Measurements from ENCODE around the gene LTB4R2. TPM values are rescaled to one million over a fixed set of nuclear protein-coding genes. Genes with fewer than 3 reads are reported as not detected.
A peak's percentile ranks its signal among the peaks of the same experiment; 100 is the strongest.

Gene LTB4R2
- total RNA-seq, 1 donor from 2014 or later, result 1.5 TPM

DNA sequence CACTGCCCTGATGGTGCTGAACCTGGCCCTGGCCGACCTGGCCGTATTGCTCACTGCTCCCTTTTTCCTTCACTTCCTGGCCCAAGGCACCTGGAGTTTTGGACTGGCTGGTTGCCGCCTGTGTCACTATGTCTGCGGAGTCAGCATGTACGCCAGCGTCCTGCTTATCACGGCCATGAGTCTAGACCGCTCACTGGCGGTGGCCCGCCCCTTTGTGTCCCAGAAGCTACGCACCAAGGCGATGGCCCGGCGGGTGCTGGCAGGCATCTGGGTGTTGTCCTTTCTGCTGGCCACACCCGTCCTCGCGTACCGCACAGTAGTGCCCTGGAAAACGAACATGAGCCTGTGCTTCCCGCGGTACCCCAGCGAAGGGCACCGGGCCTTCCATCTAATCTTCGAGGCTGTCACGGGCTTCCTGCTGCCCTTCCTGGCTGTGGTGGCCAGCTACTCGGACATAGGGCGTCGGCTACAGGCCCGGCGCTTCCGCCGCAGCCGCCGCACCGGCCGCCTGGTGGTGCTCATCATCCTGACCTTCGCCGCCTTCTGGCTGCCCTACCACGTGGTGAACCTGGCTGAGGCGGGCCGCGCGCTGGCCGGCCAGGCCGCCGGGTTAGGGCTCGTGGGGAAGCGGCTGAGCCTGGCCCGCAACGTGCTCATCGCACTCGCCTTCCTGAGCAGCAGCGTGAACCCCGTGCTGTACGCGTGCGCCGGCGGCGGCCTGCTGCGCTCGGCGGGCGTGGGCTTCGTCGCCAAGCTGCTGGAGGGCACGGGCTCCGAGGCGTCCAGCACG is 6.1 kb downstream of the LTB4R2 start:
- H3K36me3 ChIP-seq (ENCODE audit: control insufficient read depth, insufficient read depth, low read length), result no peaks in the 10 kb centered on the region
- H3K4me3 ChIP-seq (ENCODE audit: low read depth, low read length), result no peak overlapping the region
- H3K27me3 ChIP-seq (ENCODE audit: control insufficient read depth, insufficient read depth, low read length), result peaks cover 25% of the 10 kb centered on the region
- peak; percentile 4 for TF ChIP-seq CTCF (IDR thresholded peaks at IDR 0.05; ENCODE audit: insufficient read depth, low read length, poor library complexity, severe bottlenecking)
- DNase-seq (ENCODE audit: low read depth), result no peak

GRCh38 chr14:24316597-24316950 is 6.6 kb downstream of the LTB4R2 start:
- no peak for DNase-seq (ENCODE audit: low read depth)
- Histone ChIP-seq H3K4me3 (ENCODE audit: low read depth, low read length) (no peak overlapping the region), H3K27me3 (ENCODE audit: control insufficient read depth, insufficient read depth, low read length) (peaks cover 25% of the 10 kb centered on the region), H3K36me3 (ENCODE audit: control insufficient read depth, insufficient read depth, low read length) (no peaks in the 10 kb centered on the region)
- no peak for TF ChIP-seq CTCF (IDR thresholded peaks at IDR 0.05; ENCODE audit: insufficient read depth, low read length, poor library complexity, severe bottlenecking)

GRCh38 chr14:24317141-24317928 is 7.4 kb downstream of the LTB4R2 start:
- Histone ChIP-seq H3K27me3 (ENCODE audit: control insufficient read depth, insufficient read depth, low read length) (peaks cover 27% of the 10 kb centered on the region), H3K4me3 (ENCODE audit: low read depth, low read length) (no peak overlapping the region), H3K36me3 (ENCODE audit: control insufficient read depth, insufficient read depth, low read length) (no peaks in the 10 kb centered on the region)
- TF ChIP-seq CTCF (IDR thresholded peaks at IDR 0.05; ENCODE audit: insufficient read depth, low read length, poor library complexity, severe bottlenecking), result no peak
- DNase-seq (ENCODE audit: low read depth), result no peak

GRCh38 chr14:24321212-24321975 is 11.5 kb downstream of the LTB4R2 start:
- Histone ChIP-seq H3K27me3 (ENCODE audit: control insufficient read depth, insufficient read depth, low read length) (peaks cover 34% of the 10 kb centered on the region), H3K36me3 (ENCODE audit: control insufficient read depth, insufficient read depth, low read length) (no peaks in the 10 kb centered on the region), H3K4me3 (ENCODE audit: low read depth, low read length) (no peak overlapping the region)
- DNase-seq (ENCODE audit: low read depth), result no peak
- no peak for TF ChIP-seq CTCF (IDR thresholded peaks at IDR 0.05; ENCODE audit: insufficient read depth, low read length, poor library complexity, severe bottlenecking)

DNA sequence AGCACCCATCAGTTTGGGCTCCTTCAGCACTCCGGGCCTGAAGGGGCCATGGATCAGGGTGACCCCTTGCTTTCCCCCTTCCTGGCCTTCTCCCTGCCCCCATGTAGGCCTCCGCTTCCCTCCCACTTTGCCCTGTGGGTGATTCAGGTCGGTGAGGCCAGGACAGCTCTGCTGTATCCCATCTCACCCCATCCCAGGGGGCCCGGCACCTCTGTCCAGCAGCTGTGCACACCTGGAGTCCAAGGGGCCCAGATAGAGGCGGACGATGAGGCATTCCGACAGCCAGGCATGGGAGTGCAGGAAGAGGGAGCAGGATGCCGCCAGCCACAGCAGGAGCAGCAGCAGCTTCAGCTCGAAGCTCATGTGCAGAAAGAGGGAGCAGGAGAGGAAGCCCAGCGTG is 12.7 kb downstream of the LTB4R2 start:
- peaks cover 28% of the 10 kb centered on the region for H3K27me3 ChIP-seq (ENCODE audit: control insufficient read depth, insufficient read depth, low read length)

More for the DNA sequence above, 12.7 kb downstream of the LTB4R2 start:
- no peaks in the 10 kb centered on the region for H3K36me3 ChIP-seq (ENCODE audit: control insufficient read depth, insufficient read depth, low read length)
- no peak for DNase-seq (ENCODE audit: low read depth)
- no peak for TF ChIP-seq CTCF (IDR thresholded peaks at IDR 0.05; ENCODE audit: insufficient read depth, low read length, poor library complexity, severe bottlenecking)
- no peak overlapping the region for H3K4me3 ChIP-seq (ENCODE audit: low read depth, low read length)
